ENCODE measurements around the gene LY6G5B. TPM values are rescaled to one million over a fixed set of nuclear protein-coding genes. Genes with fewer than 3 reads are reported as not detected.

The LY6G5B gene
- total and polyA plus RNA-seq, 3 experiments from 2014 or later: 0.64 to 21.2 (median 19.1) TPM

DNA sequence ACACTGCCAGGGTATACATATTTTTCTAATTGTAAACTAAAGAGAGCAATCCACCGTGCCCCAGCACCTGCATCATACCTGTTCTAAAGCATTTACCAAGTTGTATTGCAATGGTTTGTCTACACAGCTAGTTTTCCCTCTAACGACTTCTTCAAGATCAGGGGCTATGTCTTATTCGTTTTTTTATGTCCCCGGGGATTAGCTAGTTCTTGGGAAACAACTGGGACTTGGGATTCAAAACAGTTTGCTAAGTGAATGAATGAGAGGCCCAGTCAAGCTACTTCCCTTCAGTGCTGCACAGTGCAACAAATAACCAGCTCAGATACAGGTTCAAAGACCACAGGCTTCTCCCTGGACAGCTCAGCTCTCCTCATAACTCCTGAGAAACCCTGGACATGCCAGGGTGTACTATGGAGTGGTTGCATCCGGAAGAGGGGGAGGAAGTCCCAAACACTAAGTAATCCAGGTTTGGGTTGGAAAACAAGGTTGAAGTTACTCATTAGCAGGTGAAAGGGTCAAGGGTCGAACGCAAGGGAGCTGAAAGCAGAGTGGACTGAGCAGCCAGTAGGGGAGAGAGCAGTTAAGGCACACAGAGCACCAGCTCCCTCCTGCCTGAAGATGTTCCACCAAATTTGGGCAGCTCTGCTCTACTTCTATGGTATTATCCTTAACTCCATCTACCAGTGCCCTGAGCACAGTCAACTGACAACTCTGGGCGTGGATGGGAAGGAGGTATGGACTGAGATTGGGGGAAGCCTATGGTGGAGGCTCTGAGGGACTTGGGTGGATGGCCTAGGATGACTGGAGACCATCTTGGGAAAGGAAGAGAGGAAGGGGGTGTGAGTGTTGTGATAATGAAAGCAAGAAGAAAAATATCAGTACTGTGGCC lies 14.2 kb upstream of the LY6G5B start, which contains the start of gene APOM:
TSS of gene APOM (plus strand) at position 546 of the 889 bp plus-strand sequence. CDS start at position 619, 73 bp downstream.
- peaks cover 17% of the 10 kb centered on the region for H3K36me3 ChIP-seq (ENCODE audit: insufficient read depth, low read length)
- peaks cover 0 to 9% of the 10 kb centered on the region in 2 donors for H3K27me3 Mint-ChIP-seq
- no peak for DNase-seq
- H3K4me3 ChIP-seq (ENCODE audit: low read length): no peak within 1 kb of the TSS
- peak within 1 kb of the TSS in 5 of 7 donors; percentile 18 to 72 (median 31) for H3K4me3 Mint-ChIP-seq
- no peaks in the 10 kb centered on the region for H3K27me3 ChIP-seq (ENCODE audit: insufficient read depth, low read length, poor library complexity, severe bottlenecking)
- H3K4me1 ChIP-seq (ENCODE audit: insufficient read depth, low read length): peaks cover 48% of the 10 kb centered on the region
- peaks cover 62 to 89% (median 70%) of the 10 kb centered on the region in 3 donors for H3K4me1 Mint-ChIP-seq
- POLR2A ChIA-PET: interaction anchor here (5.2 kb wide), 1 partner anchor 7 kb away, joined by 112 read pairs; the partner anchor contains the start of genes C6orf47, CSNK2B and GPANK1
- no peak within 1 kb of the TSS for H3K27ac ChIP-seq (ENCODE audit: low read depth, low read length)
- H3K9me3 Mint-ChIP-seq: peaks cover 0 to 5% (median 0%) of the 10 kb centered on the region in 5 donors
- peak within 1 kb of the TSS in 7 of 8 donors; percentile 12 to 94 (median 70) for H3K27ac Mint-ChIP-seq
- no peaks in the 10 kb centered on the region for H3K9me3 ChIP-seq (ENCODE audit: low read length)
- CTCF ChIA-PET: no interaction called here
- H3K36me3 Mint-ChIP-seq: peaks cover 0 to 67% (median 3%) of the 10 kb centered on the region in 3 donors

DNA sequence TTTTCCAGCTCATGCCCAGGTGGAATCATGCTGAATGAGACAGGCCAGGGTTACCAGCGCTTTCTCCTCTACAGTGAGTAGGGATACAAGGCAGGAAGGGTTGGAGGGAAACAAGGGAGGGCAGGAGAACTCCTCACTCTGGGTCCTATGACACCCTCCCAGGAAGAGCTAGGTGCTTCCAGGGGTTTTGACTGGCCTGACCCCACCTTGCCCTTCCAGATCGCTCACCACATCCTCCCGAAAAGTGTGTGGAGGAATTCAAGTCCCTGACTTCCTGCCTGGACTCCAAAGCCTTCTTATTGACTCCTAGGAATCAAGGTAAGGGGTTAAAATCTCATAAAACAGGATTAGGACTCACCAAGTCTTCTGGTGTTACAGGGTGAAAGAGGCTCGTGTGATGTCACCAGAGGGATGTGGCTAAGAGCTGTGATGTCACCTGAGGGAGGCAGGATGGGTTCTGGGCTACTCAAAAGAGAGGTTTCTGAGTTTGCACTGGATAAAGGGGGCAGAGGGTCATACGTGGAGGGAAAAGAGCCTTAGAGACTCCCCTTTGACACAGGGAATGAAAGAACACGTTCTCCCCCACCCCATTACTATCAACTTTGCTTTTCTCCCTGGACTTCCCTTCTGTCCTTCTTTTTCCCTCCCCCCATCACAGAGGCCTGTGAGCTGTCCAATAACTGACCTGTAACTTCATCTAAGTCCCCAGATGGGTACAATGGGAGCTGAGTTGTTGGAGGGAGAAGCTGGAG lies 12.2 kb upstream of the LY6G5B start:
- no peaks in the 10 kb centered on the region for H3K27me3 Mint-ChIP-seq
- peak overlapping the region; percentile 92 for H3K27ac ChIP-seq (ENCODE audit: low read depth, low read length)
- no peak overlapping the region for H3K4me3 ChIP-seq (ENCODE audit: low read length)
- peaks cover 66 to 87% (median 67%) of the 10 kb centered on the region in 3 donors for H3K4me1 Mint-ChIP-seq
- ChIA-PET CTCF (interaction anchor here (0.8 to 1.4 kb wide), 2 partner anchors 59 to 178 kb away, joined by 3 read pairs; no protein-coding TSS in a partner anchor), POLR2A (interaction anchor here (0.6 kb wide), 1 partner anchor 161 kb away, joined by 3 read pairs; no protein-coding TSS in a partner anchor)
- H3K27ac Mint-ChIP-seq: peak overlapping the region; percentile 49 to 91 (median 83)
- peaks cover 44% of the 10 kb centered on the region for H3K4me1 ChIP-seq (ENCODE audit: insufficient read depth, low read length)
- H3K36me3 Mint-ChIP-seq: peaks cover 0 to 68% (median 3%) of the 10 kb centered on the region in 3 donors
- H3K27me3 ChIP-seq (ENCODE audit: insufficient read depth, low read length, poor library complexity, severe bottlenecking): no peaks in the 10 kb centered on the region
- no peaks in the 10 kb centered on the region for H3K9me3 Mint-ChIP-seq
- DNase-seq: no peak
- H3K9me3 ChIP-seq (ENCODE audit: low read length): no peaks in the 10 kb centered on the region
- peak overlapping the region; percentile 65 to 97 (median 92) for H3K4me3 Mint-ChIP-seq
- H3K36me3 ChIP-seq (ENCODE audit: insufficient read depth, low read length): peaks cover 12% of the 10 kb centered on the region

DNA sequence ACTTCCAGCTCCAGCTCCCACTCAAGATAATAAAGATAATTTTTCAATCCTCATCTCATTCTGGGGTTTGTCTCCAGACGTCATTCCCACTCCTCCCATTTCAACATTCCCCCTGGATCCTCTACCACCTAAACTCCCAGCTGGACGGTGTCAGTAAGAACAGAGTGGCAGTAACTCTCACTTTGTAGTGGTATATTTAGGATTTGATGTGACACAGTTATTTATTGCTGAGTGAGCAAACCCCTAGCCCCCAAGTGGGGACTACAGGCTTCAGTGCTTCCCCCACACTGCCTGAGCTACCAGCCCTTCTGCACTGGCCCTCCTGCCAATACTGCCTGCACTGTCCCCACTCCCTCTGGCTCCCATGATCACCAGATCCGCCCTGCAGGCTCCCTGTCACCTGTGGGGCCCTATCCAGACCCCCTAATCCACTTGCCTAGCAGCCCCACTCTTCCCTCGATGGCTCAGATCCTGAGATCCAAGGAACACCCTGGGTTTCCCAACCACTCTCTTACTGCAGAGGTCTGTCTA lies 11.6 kb upstream of the LY6G5B start:
- H3K27ac Mint-ChIP-seq: peak overlapping the region; percentile 49 to 91 (median 83)
- Histone ChIP-seq H3K9me3 (ENCODE audit: low read length) (no peaks in the 10 kb centered on the region), H3K27ac (ENCODE audit: low read depth, low read length) (peak overlapping the region; percentile 92), H3K4me3 (ENCODE audit: low read length) (no peak overlapping the region), H3K27me3 (ENCODE audit: insufficient read depth, low read length, poor library complexity, severe bottlenecking) (no peaks in the 10 kb centered on the region), H3K36me3 (ENCODE audit: insufficient read depth, low read length) (peaks cover 12% of the 10 kb centered on the region), H3K4me1 (ENCODE audit: insufficient read depth, low read length) (peaks cover 49% of the 10 kb centered on the region)
- CTCF ChIA-PET: interaction anchor here (0.8 kb wide), 1 partner anchor 178 kb away, joined by 3 read pairs; no protein-coding TSS in a partner anchor
- H3K27me3 Mint-ChIP-seq: no peaks in the 10 kb centered on the region
- peak overlapping the region; percentile 51 to 97 (median 92) for H3K4me3 Mint-ChIP-seq
- DNase-seq: no peak
- peaks cover 0 to 65% (median 1%) of the 10 kb centered on the region in 3 donors for H3K36me3 Mint-ChIP-seq
- H3K9me3 Mint-ChIP-seq: no peaks in the 10 kb centered on the region
- H3K4me1 Mint-ChIP-seq: peaks cover 64 to 86% (median 64%) of the 10 kb centered on the region in 3 donors
- POLR2A ChIA-PET: interaction anchor here (0.6 kb wide), 1 partner anchor 160 kb away, joined by 3 read pairs; no protein-coding TSS in a partner anchor

DNA sequence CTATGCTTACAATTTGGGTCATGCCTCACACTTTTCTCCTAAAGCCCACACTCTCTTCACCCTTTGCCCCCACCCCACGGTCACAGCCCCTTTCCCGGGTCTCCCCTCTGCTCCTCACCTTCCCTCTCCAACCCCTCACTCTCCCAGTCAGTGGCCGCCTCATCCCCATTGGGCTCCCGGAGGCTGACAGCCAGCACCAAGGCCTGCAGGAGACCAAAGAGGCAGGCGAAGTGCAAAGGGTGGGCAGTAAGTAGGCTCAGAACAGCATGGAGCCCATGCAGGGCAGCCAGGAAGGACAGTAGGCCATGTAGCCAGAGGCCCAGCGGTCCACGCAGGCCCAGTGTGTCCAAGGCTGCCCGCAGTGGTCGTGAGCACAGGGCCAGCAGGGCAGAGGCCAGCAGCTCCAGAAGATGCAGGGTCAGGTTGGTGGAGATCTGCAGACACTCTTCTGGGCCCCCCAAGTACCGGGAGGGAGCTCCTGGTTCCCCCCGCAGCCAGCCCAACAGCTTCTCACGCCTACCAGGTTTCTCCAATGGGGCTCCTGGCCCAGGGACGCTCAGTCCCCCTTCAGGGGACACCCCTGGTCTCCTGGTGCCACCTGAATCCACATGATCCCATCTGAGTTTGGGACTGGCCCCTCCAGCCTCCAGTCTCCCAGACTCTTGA lies 10.7 kb upstream of the LY6G5B start:
- Mint-ChIP-seq H3K9me3 (no peaks in the 10 kb centered on the region), H3K4me1 (peaks cover 73 to 91% (median 73%) of the 10 kb centered on the region in 3 donors), H3K27me3 (no peaks in the 10 kb centered on the region), H3K4me3 (peak overlapping the region; percentile 91 to 97 (median 92)), H3K36me3 (peaks cover 0 to 74% (median 1%) of the 10 kb centered on the region in 3 donors), H3K27ac (peak overlapping the region; percentile 86 to 95 (median 90))
- DNase-seq: no peak
- Histone ChIP-seq H3K36me3 (ENCODE audit: insufficient read depth, low read length) (peaks cover 12% of the 10 kb centered on the region), H3K4me1 (ENCODE audit: insufficient read depth, low read length) (peaks cover 52% of the 10 kb centered on the region), H3K27me3 (ENCODE audit: insufficient read depth, low read length, poor library complexity, severe bottlenecking) (no peaks in the 10 kb centered on the region), H3K4me3 (ENCODE audit: low read length) (peak overlapping the region; percentile 98), H3K9me3 (ENCODE audit: low read length) (no peaks in the 10 kb centered on the region), H3K27ac (ENCODE audit: low read depth, low read length) (peak overlapping the region; percentile 92)
- ChIA-PET POLR2A (interaction anchor here (0.7 kb wide), 1 partner anchor 82 kb away, joined by 4 read pairs; no protein-coding TSS in a partner anchor), CTCF (interaction anchor here (1.1 kb wide), 1 partner anchor 61 kb away, joined by 3 read pairs; no protein-coding TSS in a partner anchor)

DNA sequence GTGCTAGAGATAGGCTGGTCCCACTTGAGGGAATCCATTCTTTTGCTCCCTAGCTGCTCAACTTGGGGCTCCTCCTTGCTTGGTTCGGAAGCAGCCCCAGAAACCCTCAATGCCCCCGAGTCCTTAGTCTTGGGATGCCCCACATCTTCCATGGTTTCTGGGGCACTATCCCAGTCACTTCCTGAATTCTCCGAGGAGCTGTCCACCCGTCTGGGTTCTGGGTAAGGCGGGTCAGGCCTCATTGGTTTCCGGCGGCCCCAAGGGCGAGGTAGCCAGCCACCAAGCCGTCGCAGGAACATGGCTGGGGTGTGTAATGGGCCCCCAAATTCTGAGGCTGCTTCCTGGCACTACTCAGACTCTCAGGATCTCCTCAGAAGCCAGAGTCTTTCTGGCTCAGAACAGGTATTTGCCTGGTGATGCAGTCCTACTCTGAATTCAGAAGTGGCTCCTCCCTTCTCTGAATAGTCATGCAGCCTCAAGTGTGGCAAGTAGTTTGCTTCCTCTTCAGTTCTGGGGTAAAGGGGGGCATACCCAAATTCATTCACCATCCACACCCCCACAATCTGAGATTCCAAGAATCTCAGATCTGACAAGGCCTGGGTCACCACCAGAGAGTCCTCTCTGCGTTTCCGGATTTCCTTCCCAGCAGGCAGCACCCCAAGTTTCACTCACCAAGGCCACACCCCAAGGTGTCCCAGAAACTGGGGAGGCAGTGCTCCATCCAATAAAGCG lies 10.0 kb upstream of the LY6G5B start:
- Mint-ChIP-seq H3K36me3 (peaks cover 0 to 81% (median 4%) of the 10 kb centered on the region in 3 donors), H3K4me1 (peaks cover 78 to 95% (median 80%) of the 10 kb centered on the region in 3 donors), H3K27me3 (no peaks in the 10 kb centered on the region), H3K9me3 (no peaks in the 10 kb centered on the region), H3K4me3 (peak overlapping the region; percentile 91 to 97 (median 92)), H3K27ac (peak overlapping the region; percentile 86 to 98 (median 90))
- H3K27ac ChIP-seq (ENCODE audit: low read depth, low read length): peak overlapping the region; percentile 92
- ChIA-PET CTCF (interaction anchor here (1.0 to 1.3 kb wide), 4 partner anchors 61 to 203 kb away, joined by 3 to 5 read pairs (median 4); partner anchors contain the start of gene NEU1), POLR2A (interaction anchor here (0.5 to 6.0 kb wide), 8 partner anchors 7 to 256 kb away, joined by 3 to 112 read pairs (median 4); partner anchors contain the start of genes APOM, BAG6, DDX39B and HSPA1B)
- H3K27me3 ChIP-seq (ENCODE audit: insufficient read depth, low read length, poor library complexity, severe bottlenecking): no peaks in the 10 kb centered on the region
- H3K36me3 ChIP-seq (ENCODE audit: insufficient read depth, low read length): peaks cover 12% of the 10 kb centered on the region
- H3K4me1 ChIP-seq (ENCODE audit: insufficient read depth, low read length): peaks cover 56% of the 10 kb centered on the region
- peak overlapping the region; percentile 98 for H3K4me3 ChIP-seq (ENCODE audit: low read length)
- peak in 4 of 5 donors; percentile 17 to 43 (median 19) for DNase-seq
- H3K9me3 ChIP-seq (ENCODE audit: low read length): no peaks in the 10 kb centered on the region

DNA sequence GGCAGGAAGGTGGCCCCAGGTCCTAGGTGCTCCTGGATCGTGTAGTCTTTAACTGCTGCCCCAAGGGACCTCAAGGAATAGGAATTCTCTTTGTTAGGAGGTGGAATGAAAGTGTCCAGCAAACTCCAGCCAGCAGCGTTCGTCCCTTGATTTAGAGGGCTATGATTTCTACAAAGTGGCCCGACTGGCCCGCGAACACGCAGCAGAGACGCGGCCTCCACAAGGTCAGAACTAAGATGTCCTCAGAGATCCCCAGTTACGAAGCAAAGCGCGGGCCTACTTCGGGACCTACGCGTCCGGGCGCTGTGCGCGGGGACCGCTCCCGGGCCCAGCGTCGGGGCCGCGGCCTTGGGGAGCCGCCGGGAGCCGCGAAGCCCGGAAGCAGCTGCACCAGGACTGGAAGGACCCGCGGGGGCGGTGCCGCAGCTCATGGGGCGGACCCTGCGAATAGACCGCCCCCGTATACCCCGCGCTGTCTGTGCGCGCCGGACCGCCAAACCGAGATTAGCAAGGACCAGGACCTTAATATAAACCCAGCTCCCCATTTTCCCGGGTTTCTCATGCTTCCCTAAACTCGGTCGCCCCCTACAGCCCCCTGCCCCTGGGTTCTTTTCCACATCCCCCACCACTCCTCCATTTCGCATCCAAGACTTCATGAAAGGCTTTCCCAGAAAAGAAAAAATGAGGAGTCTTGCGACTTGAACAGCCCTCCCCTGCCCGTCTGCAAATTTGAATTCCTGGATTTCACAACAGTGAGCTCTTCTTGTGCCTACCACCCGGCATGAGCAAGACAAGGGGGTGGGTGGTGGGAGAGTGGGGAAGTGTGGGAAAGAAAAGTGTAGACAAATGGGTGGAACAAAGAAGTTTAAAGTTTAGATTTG lies 9.2 kb upstream of the LY6G5B start, which contains the start of gene C6orf47:
TSS of gene C6orf47 (minus strand) at position 398 of the 881 bp plus-strand sequence. CDS start 831 bp downstream, outside the sequence.
- POLR2A ChIA-PET: interaction anchor here (0.5 to 6.0 kb wide), 10 partner anchors 7 to 311 kb away, joined by 3 to 112 read pairs (median 3); partner anchors contain the start of genes APOM, BAG6, DDX39B and DXO
- H3K9me3 ChIP-seq (ENCODE audit: low read length): no peaks in the 10 kb centered on the region
- DNase-seq: peak; percentile 68 to 82 (median 74)
- Mint-ChIP-seq H3K9me3 (no peaks in the 10 kb centered on the region), H3K4me3 (peak within 1 kb of the TSS; percentile 91 to 97 (median 92)), H3K4me1 (peaks cover 76 to 88% (median 78%) of the 10 kb centered on the region in 3 donors), H3K27ac (peak within 1 kb of the TSS; percentile 86 to 98 (median 90)), H3K27me3 (no peaks in the 10 kb centered on the region), H3K36me3 (peaks cover 0 to 78% (median 4%) of the 10 kb centered on the region in 3 donors)
- peak within 1 kb of the TSS; percentile 92 for H3K27ac ChIP-seq (ENCODE audit: low read depth, low read length)
- H3K4me3 ChIP-seq (ENCODE audit: low read length): peak within 1 kb of the TSS; percentile 98
- H3K4me1 ChIP-seq (ENCODE audit: insufficient read depth, low read length): peaks cover 56% of the 10 kb centered on the region
- peaks cover 12% of the 10 kb centered on the region for H3K36me3 ChIP-seq (ENCODE audit: insufficient read depth, low read length)
- CTCF ChIA-PET: interaction anchor here (0.9 to 4.5 kb wide), 6 partner anchors 8 to 202 kb away, joined by 3 to 39 read pairs (median 4); partner anchors contain the start of genes BAG6 and NEU1
- no peaks in the 10 kb centered on the region for H3K27me3 ChIP-seq (ENCODE audit: insufficient read depth, low read length, poor library complexity, severe bottlenecking)
